Activated gamma-delta T cell treated with anti-CD3 and anti-CD28 coated beads, Interleukin-2, amount 50 U/mL, for 16 hours (primary cell): ENCODE measurements around the gene PSMD13.
"Not testable (repeated sequence)": the region's sequence is repeated elsewhere in the genome, so short reads cannot be mapped to it uniquely, and the experiment has no call there.

Experiments
- DNase-seq: peaks from one replicate; pipeline ENCODE4 v3.0.0-alpha.2; 2020; ENCODE audit warnings: low read depth

The PSMD13 gene

GRCh38 chr11:276219-276618 lies 39.4 kb downstream of the PSMD13 start:
- no peak for DNase-seq

DNA sequence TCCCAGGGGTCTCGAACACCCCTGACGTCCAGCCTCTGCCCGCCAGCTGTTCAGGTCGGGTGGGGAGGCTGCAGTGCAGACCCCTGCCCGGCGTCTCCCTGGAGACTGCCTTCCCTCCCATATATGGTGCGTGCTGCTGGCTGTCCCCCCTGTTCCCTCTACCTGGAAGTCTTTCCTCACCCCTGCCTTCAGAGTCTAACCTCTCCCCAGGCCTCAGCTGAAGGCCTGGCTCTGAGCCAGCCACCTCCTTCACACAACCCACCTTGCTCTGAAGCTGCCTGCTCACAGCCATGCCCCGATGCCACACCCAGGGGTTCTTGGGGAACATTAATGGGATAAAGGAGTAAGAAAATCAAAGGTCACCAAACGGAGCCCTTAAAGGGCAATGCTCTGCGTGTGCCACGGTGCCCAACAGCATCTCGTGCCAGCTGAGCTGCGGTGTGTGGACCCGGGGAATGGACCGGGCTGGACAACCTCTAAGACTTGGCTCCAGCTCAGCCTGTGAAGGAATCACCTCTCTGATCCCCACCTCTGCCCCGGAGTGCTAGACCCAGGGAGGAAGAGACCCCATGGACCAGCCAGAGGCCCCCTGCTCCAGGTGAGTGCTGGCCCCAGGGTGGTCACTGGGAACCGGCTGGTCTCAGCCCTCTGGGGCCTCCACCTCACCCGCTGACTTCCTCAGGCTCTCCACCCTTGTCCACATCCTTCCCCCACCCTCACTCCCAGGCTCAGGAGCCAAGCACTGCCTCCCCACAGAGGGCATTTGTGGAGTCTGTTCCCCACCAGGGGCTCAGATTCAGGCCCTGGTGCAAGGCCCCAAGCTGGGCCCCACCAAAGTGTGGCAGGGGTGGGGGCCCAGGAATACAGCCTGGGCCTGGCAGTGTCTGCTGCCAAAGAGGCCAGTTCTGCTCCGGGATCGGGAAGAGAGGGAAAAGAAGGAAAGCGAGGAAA lies 41.5 kb downstream of the PSMD13 start, which contains the start of gene NLRP6:
NLRP6 (plus strand) TSS at position 407 of the 951 bp plus-strand sequence; CDS start at position 570, 163 bp downstream.
- DNase-seq: no peak

GRCh38 chr11:279040-279965 lies 42.5 kb downstream of the PSMD13 start:
- DNase-seq: no peak

DNA sequence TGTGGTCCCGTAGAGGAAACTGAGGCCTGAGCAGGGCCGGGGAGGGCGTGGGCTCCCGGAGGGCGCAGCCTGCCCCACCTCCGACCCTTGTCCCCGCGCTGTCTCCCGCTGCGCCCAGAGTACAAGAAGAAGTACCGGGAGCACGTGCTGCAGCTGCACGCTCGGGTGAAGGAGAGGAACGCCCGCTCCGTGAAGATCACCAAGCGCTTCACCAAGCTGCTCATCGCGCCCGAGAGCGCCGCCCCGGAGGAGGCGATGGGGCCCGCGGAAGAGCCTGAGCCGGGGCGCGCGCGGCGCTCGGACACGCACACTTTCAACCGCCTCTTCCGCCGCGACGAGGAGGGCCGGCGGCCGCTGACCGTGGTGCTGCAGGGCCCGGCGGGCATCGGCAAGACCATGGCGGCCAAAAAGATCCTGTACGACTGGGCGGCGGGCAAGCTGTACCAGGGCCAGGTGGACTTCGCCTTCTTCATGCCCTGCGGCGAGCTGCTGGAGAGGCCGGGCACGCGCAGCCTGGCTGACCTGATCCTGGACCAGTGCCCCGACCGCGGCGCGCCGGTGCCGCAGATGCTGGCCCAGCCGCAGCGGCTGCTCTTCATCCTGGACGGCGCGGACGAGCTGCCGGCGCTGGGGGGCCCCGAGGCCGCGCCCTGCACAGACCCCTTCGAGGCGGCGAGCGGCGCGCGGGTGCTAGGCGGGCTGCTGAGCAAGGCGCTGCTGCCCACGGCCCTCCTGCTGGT lies 43.4 kb downstream of the PSMD13 start:
- no peak for DNase-seq

GRCh38 chr11:280706-281485 lies 44.1 kb downstream of the PSMD13 start:
- DNase-seq: no peak

DNA sequence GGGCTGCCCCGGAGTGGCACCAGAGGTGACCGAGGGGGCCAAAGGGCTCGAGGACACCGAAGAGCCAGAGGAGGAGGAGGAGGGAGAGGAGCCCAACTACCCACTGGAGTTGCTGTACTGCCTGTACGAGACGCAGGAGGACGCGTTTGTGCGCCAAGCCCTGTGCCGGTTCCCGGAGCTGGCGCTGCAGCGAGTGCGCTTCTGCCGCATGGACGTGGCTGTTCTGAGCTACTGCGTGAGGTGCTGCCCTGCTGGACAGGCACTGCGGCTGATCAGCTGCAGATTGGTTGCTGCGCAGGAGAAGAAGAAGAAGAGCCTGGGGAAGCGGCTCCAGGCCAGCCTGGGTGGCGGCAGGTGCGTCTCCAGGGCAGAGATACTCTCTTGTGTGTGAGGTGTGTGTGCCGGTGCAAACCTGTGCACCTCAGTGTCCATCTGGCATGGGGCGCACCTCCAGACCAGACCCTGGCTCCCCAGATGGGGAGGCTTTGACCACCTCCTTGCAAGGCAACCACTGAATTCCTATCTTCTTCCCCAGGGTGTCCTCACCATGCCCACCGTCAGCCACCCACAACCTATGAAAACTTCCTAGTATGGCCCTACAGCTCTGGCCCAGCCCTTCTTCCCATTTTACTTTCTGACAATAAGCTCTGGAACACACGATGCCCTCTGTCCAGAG lies 44.8 kb downstream of the PSMD13 start:
- DNase-seq: no peak

DNA sequence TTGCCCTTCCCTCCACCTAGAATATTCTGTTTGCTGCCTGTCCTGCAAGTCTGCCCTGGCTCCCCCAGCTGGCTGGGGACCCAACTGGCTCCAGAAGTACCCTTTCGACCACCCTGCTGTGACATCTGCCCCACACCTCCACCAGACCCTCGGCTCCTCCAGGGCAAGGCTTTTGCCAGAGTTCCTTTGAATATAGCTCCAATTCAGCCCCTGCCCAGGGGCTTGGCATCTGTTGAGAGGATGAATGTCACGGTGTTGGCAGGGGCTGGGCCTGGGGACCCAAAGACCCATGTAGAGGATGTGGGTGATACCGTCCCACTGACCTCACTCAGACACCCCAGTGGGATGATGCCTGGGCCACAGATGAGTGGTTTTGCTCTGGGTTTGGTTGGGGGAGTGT lies 45.4 kb downstream of the PSMD13 start:
- DNase-seq: no peak

- no peak for DNase-seq
Observed at GRCh38 chr11:282630-283360, 46.0 kb downstream of the PSMD13 start.

DNA sequence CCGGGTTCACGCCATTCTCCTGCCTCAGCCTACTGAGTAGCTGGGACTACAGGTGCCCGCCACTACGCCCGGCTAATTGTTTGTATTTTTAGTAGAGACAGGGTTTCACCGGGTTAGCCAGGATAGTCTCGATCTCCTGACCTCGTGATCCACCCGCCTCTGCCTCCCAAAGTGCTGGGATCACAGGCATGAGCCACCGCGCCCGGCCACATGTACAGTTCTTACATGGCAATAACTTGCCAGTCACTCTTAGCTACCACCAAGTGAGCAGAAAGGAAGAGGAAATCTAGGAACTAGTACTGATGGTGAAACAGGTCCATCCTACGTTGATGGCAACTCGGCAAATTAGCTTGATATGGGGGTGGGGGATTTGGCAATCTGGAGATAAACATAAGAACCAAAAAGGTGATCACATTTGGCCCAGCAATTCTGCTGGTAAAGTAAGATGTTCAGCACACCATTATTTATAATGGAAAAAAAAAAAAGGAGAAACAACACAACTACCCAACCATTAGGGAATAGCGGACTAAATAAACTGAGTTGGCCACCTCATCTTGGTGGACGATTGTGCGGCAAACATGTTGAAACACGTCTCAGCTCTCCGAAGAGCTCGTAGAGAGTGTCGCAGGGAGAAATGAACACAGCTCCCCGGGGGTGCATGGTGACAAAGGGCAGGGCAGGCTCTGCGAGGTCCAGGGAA lies 46.8 kb downstream of the PSMD13 start:
- DNase-seq: no peak

- DNase-seq: no peak
Observed at GRCh38 chr11:284105-285020, 47.6 kb downstream of the PSMD13 start.

GRCh38 chr11:285021-285893 lies 48.5 kb downstream of the PSMD13 start:
- no peak for DNase-seq

GRCh38 chr11:285894-286220 lies 49.1 kb downstream of the PSMD13 start:
- no peak for DNase-seq

GRCh38 chr11:286977-287820 lies 50.4 kb downstream of the PSMD13 start:
- not testable (repeated sequence) for DNase-seq

DNA sequence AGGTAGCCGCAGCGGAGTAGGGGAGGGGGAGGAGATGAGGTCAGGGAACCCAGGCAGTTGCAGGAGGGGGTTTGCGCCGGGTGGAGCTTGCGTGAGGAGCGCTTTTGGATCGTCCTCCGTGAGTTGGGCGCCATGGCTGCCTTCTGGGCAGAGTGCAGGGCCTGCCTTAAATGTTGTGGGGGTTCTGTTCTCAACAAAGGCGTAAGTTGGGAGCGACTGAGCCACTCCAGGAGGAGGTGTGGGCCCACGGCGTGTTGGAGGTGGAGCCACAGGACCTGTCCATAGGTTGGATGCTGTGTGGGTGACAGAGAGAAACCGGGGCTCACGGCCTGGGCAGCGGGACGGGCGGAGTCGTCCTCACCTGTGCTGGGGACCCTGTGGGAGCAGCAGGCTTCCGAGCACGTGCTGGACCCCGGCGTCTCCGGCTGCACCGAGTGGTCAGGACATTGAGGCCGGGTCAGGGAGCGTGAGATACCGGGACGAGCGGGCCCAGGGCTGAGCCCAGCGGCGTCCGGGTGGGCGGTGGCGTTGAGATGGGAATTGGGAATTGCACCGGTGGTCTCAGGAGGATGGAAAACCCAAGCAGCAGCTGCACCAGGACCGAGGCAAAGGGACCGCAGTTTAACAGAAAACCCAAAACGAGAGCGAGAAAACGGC lies 51.2 kb downstream of the PSMD13 start:
- no peak for DNase-seq

GRCh38 chr11:288478-289397 lies 52.0 kb downstream of the PSMD13 start, which contains the start of gene PGGHG:
TSS of gene PGGHG (plus strand) at chr11:289126. CDS start at chr11:289817, 691 bp downstream.
- DNase-seq: no peak
